Body of pancreas (tissue), 4 donors: Measurements from ENCODE around the gene NHERF2.

Experiments used
- POLR2A ChIP-seq, 3 donors: fragments of 450-650 bp; IDR thresholded peaks; one replicate each; pipeline ENCODE4 v1.6.1; 2016; ENCODE audit warnings: antibody characterized with exemption in 3 of 3, mild to moderate bottlenecking in 2 of 3
- TF ChIP-seq, protein P1 (sequence below), 7 experiments: fragments of 450-650 bp in 4 of 7; fragments of 200-600 bp in 3 of 7; sonication (generic) in 3 of 7; IDR thresholded peaks; one replicate each; pipeline ENCODE4 v1.5.1; 2016 to 2019; ENCODE audit warnings: antibody characterized with exemption in 7 of 7

DNA sequence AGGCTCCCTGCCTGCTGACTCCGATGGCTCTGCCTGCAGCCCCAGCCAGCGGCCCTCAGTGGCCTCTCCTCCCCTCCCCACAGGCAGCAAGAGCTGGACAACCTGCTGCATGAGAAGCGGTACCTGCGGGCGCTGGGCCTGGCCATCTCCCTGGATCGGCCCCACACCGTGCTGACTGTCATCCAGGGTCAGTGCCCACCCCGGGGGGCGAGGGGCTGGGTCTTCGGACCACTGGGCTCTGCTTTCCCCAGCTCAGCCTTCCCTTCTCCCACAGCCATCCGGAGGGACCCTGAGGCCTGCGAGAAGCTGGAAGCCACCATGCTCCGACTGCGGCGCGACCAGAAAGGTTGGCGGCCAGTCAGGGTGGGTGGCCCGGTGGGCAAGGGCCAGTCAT is 48.8 kb upstream of the NHERF2 start:
- TF ChIP-seq, protein P1, sequence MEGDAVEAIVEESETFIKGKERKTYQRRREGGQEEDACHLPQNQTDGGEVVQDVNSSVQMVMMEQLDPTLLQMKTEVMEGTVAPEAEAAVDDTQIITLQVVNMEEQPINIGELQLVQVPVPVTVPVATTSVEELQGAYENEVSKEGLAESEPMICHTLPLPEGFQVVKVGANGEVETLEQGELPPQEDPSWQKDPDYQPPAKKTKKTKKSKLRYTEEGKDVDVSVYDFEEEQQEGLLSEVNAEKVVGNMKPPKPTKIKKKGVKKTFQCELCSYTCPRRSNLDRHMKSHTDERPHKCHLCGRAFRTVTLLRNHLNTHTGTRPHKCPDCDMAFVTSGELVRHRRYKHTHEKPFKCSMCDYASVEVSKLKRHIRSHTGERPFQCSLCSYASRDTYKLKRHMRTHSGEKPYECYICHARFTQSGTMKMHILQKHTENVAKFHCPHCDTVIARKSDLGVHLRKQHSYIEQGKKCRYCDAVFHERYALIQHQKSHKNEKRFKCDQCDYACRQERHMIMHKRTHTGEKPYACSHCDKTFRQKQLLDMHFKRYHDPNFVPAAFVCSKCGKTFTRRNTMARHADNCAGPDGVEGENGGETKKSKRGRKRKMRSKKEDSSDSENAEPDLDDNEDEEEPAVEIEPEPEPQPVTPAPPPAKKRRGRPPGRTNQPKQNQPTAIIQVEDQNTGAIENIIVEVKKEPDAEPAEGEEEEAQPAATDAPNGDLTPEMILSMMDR (IDR thresholded peaks at IDR 0.05) = no peak
- no peak for TF ChIP-seq POLR2A (IDR thresholded peaks at IDR 0.05)
